GM19043 (cell line): ENCODE data around the gene RAB26.
"Not testable (repeated sequence)": the region's sequence is repeated elsewhere in the genome, so short reads cannot be mapped to it uniquely, and the experiment has no call there.

Experiments
- ATAC-seq: cut with Tn5 transposase; IDR thresholded peaks from one replicate; pipeline ENCODE4 v1.9.1; 2021; ENCODE audit warnings: low read depth; ENCODE audit not compliant: unreplicated experiment

RAB26 gene

GRCh38 chr16:2116428-2116827, 32.0 kb upstream of the RAB26 start:
- ATAC-seq = not testable (repeated sequence)

GRCh38 chr16:2117341-2117740, 31.1 kb upstream of the RAB26 start:
- ATAC-seq = not testable (repeated sequence)

GRCh38 chr16:2117960-2118722, 30.3 kb upstream of the RAB26 start:
- not testable (repeated sequence) for ATAC-seq

- not testable (repeated sequence) for ATAC-seq
Observed at GRCh38 chr16:2121325-2121724, 27.1 kb upstream of the RAB26 start.

- no peak for ATAC-seq
Observed at GRCh38 chr16:2121853-2122252, 26.6 kb upstream of the RAB26 start.

- ATAC-seq = no peak
Observed at GRCh38 chr16:2122429-2122828, 26.0 kb upstream of the RAB26 start.

- not testable (repeated sequence) for ATAC-seq
Observed at GRCh38 chr16:2122934-2123683, 25.3 kb upstream of the RAB26 start.

GRCh38 chr16:2123706-2124376, 24.6 kb upstream of the RAB26 start:
- not testable (repeated sequence) for ATAC-seq

GRCh38 chr16:2124377-2124693, 24.1 kb upstream of the RAB26 start:
- not testable (repeated sequence) for ATAC-seq

- not testable (repeated sequence) for ATAC-seq
Observed at GRCh38 chr16:2124694-2125444, 23.6 kb upstream of the RAB26 start.

- ATAC-seq = not testable (repeated sequence)
Observed at GRCh38 chr16:2125609-2126008, 22.8 kb upstream of the RAB26 start.

GRCh38 chr16:2126161-2126743, 22.2 kb upstream of the RAB26 start:
- not testable (repeated sequence) for ATAC-seq

- ATAC-seq = not testable (repeated sequence)
Observed at GRCh38 chr16:2126928-2127556, 21.4 kb upstream of the RAB26 start.

- not testable (repeated sequence) for ATAC-seq
Observed at GRCh38 chr16:2127630-2128280, 20.7 kb upstream of the RAB26 start.

GRCh38 chr16:2129251-2129650, 19.2 kb upstream of the RAB26 start:
- not testable (repeated sequence) for ATAC-seq

- ATAC-seq = not testable (repeated sequence)
Observed at GRCh38 chr16:2129890-2130447, 18.5 kb upstream of the RAB26 start.

- ATAC-seq = not testable (repeated sequence)
Observed at GRCh38 chr16:2133797-2134196, 14.6 kb upstream of the RAB26 start.

GRCh38 chr16:2135071-2135470, 13.4 kb upstream of the RAB26 start:
- ATAC-seq = not testable (repeated sequence)
